ENCODE results near the gene CPPED1. TPM values are rescaled to one million over a fixed set of nuclear protein-coding genes. Genes with fewer than 3 reads are reported as not detected.

CPPED1 gene
- total RNA-seq, 1 donor from 2014 or later, result 13.2 TPM

GRCh38 chr16:12754824-12755543 lies 48.7 kb downstream of the CPPED1 start:
- TF ChIP-seq CTCF (IDR thresholded peaks at IDR 0.05; ENCODE audit: unreplicated experiment), result no peak
- no peaks in the 10 kb centered on the region for H3K27me3 Mint-ChIP-seq
- no peak overlapping the region for H3K27ac Mint-ChIP-seq
- no peak overlapping the region for H3K4me3 Mint-ChIP-seq (ENCODE audit: low read depth)
- no peak for DNase-seq (ENCODE audit: low spot score, unreplicated experiment)
- H3K4me1 Mint-ChIP-seq (ENCODE audit: low read depth), result peaks cover 12% of the 10 kb centered on the region
- no peaks in the 10 kb centered on the region for H3K36me3 Mint-ChIP-seq (ENCODE audit: insufficient read depth)
- no peaks in the 10 kb centered on the region for H3K9me3 Mint-ChIP-seq (ENCODE audit: low read depth)

- no peaks in the 10 kb centered on the region for H3K27me3 Mint-ChIP-seq
- DNase-seq (ENCODE audit: low spot score, unreplicated experiment), result no peak
- H3K4me1 Mint-ChIP-seq (ENCODE audit: low read depth), result peaks cover 11% of the 10 kb centered on the region
- H3K36me3 Mint-ChIP-seq (ENCODE audit: insufficient read depth), result no peaks in the 10 kb centered on the region
- no peak overlapping the region for H3K4me3 Mint-ChIP-seq (ENCODE audit: low read depth)
- no peak overlapping the region for H3K27ac Mint-ChIP-seq
- H3K9me3 Mint-ChIP-seq (ENCODE audit: low read depth), result no peaks in the 10 kb centered on the region
- no peak for TF ChIP-seq CTCF (IDR thresholded peaks at IDR 0.05; ENCODE audit: unreplicated experiment)
These were observed 50.3 kb downstream of the CPPED1 start for GRCh38 chr16:12753203-12754023.

GRCh38 chr16:12752159-12752558 lies 51.5 kb downstream of the CPPED1 start:
- Mint-ChIP-seq H3K4me3 (ENCODE audit: low read depth) (no peak overlapping the region), H3K4me1 (ENCODE audit: low read depth) (peaks cover 5% of the 10 kb centered on the region), H3K27me3 (no peaks in the 10 kb centered on the region), H3K36me3 (ENCODE audit: insufficient read depth) (no peaks in the 10 kb centered on the region), H3K9me3 (ENCODE audit: low read depth) (no peaks in the 10 kb centered on the region), H3K27ac (no peak overlapping the region)
- TF ChIP-seq CTCF (IDR thresholded peaks at IDR 0.05; ENCODE audit: unreplicated experiment), result no peak
- no peak for DNase-seq (ENCODE audit: low spot score, unreplicated experiment)

- no peak for TF ChIP-seq CTCF (IDR thresholded peaks at IDR 0.05; ENCODE audit: unreplicated experiment)
- DNase-seq (ENCODE audit: low spot score, unreplicated experiment), result no peak
- no peaks in the 10 kb centered on the region for H3K27me3 Mint-ChIP-seq
- H3K36me3 Mint-ChIP-seq (ENCODE audit: insufficient read depth), result peaks cover 2% of the 10 kb centered on the region
- H3K9me3 Mint-ChIP-seq (ENCODE audit: low read depth), result peaks cover 3% of the 10 kb centered on the region
- H3K4me1 Mint-ChIP-seq (ENCODE audit: low read depth), result peaks cover 5% of the 10 kb centered on the region
- H3K4me3 Mint-ChIP-seq (ENCODE audit: low read depth), result no peak overlapping the region
- H3K27ac Mint-ChIP-seq, result no peak overlapping the region
These were observed 53.2 kb downstream of the CPPED1 start for GRCh38 chr16:12750554-12750918.

GRCh38 chr16:12749076-12749475 lies 54.6 kb downstream of the CPPED1 start:
- Mint-ChIP-seq H3K27me3 (no peaks in the 10 kb centered on the region), H3K4me3 (ENCODE audit: low read depth) (no peak overlapping the region), H3K36me3 (ENCODE audit: insufficient read depth) (peaks cover 8% of the 10 kb centered on the region), H3K9me3 (ENCODE audit: low read depth) (peaks cover 15% of the 10 kb centered on the region), H3K27ac (no peak overlapping the region), H3K4me1 (ENCODE audit: low read depth) (peaks cover 5% of the 10 kb centered on the region)
- no peak for TF ChIP-seq CTCF (IDR thresholded peaks at IDR 0.05; ENCODE audit: unreplicated experiment)
- DNase-seq (ENCODE audit: low spot score, unreplicated experiment), result no peak

All from progenitor cell of endocrine pancreas (in vitro differentiated cells).